HepG2 (cell line): ENCODE measurements around the gene EIF2AK2. TPM values are rescaled to one million over a fixed set of nuclear protein-coding genes. Genes with fewer than 3 reads are reported as not detected.

ENCODE experiments used
- ATAC-seq: fragments of 200-7000 bp; cut with Tn5 transposase; 3 replicates; pipeline ENCODE4 v1.9.1; 2020; ENCODE audit warnings: mild to moderate bottlenecking, moderate library complexity
- BruUV-seq: library from RNA; stranded (reverse); fragments of 400-500 nt; replicated peaks from 2 replicates; lab custom pipeline; 2021; lab: Mats Ljungman, UMichigan
- CTCF ChIA-PET: fragments of 300-600 bp; formaldehyde crosslinking; extraction: SDS; loops from one replicate; lab custom pipeline; 2021; ENCODE audit warnings: low total read pairs, inconsistent platforms, low intra/inter-chr PET ratio; lab: Yijun Ruan, JAX
- POLR2A ChIA-PET: fragments of 350-600 bp; sonication (Branson Sonifier 250); formaldehyde crosslinking; loops from one replicate; lab custom pipeline; 2020; ENCODE audit warnings: antibody characterized with exemption, inconsistent platforms; lab: Yijun Ruan, JAX
- DNase-seq: peaks from one replicate; pipeline ENCODE4 v3.0.0-alpha.2; 2015; ENCODE audit warnings: low spot score
- FAIRE-seq: peaks from 3 replicates; lab custom pipeline; 2011; peaks lifted over from hg19 to GRCh38; lab: Jason Lieb, UNC
- H2AFZ ChIP-seq: one replicate; pipeline ENCODE4 v1.6.1; 2011; ENCODE audit warnings: low read length, inconsistent platforms
- H3K27ac ChIP-seq: fragments of 300-600 bp; 3 replicates; pipeline ENCODE4 v1.8.0; 2011; ENCODE audit warnings: mixed run types, mild to moderate bottlenecking, mixed read lengths, low read length, inconsistent platforms; ENCODE audit not compliant: insufficient read depth; ENCODE audit errors: extremely low read length
- H3K27me3 ChIP-seq, 2 experiments: fragments of 200-600 bp in 1 of 2; 2 replicates in 1 of 2; 3 replicates in 1 of 2; pipeline versions ENCODE4 v1.6.0 to v1.8.0; 2011; ENCODE audit warnings: low read length in 2 of 2, mild to moderate bottlenecking in 2 of 2, moderate library complexity in 2 of 2, inconsistent platforms in 1 of 2; ENCODE audit not compliant: insufficient read depth in 2 of 2, control insufficient read depth in 1 of 2
- H3K36me3 ChIP-seq, 2 experiments: fragments of 200-600 bp in 1 of 2; replicated peaks in 1 of 2; 2 replicates in 1 of 2; 3 replicates in 1 of 2; pipeline versions ENCODE4 v1.5.1 to v1.8.0; 2011; ENCODE audit warnings: low read length in 2 of 2, inconsistent platforms in 1 of 2; ENCODE audit not compliant: insufficient read depth in 2 of 2, control insufficient read depth in 1 of 2
- H3K4me1 ChIP-seq: 2 replicates; pipeline ENCODE4 v1.5.1; 2012; ENCODE audit warnings: low read length, inconsistent platforms; ENCODE audit not compliant: insufficient read depth
- H3K4me2 ChIP-seq: 2 replicates; pipeline ENCODE4 v1.6.0; 2011; ENCODE audit warnings: low read depth, low read length, inconsistent platforms
- H3K4me3 ChIP-seq, 3 experiments: fragments of 200-600 bp in 1 of 3; sonication (generic), shearing (Covaris generic) in 1 of 3; replicated peaks in 1 of 3; 2 replicates each; pipeline ENCODE4 v1.5.1; 2011 to 2016; ENCODE audit warnings: low read length in 3 of 3, inconsistent platforms in 2 of 3, low read depth in 2 of 3, mild to moderate bottlenecking in 2 of 3, control low read depth in 1 of 3, mixed read lengths in 1 of 3; ENCODE audit not compliant: insufficient read depth in 1 of 3
- H3K79me2 ChIP-seq: one replicate; pipeline ENCODE4 v1.6.1; 2011; ENCODE audit warnings: low read length, inconsistent platforms; ENCODE audit not compliant: insufficient read depth
- H3K9ac ChIP-seq: 2 replicates; pipeline ENCODE4 v1.6.0; 2011; ENCODE audit warnings: mild to moderate bottlenecking, low read depth, low read length, inconsistent platforms; ENCODE audit not compliant: insufficient read depth
- H3K9me3 ChIP-seq: 2 replicates; pipeline ENCODE4 v1.5.1; 2012; ENCODE audit warnings: mild to moderate bottlenecking, low read length
- H4K20me1 ChIP-seq: 2 replicates; pipeline ENCODE4 v1.6.0; 2011; ENCODE audit warnings: inconsistent platforms, mild to moderate bottlenecking, low read length, moderate library complexity; ENCODE audit not compliant: insufficient read depth
- BRCA1 ChIP-seq: sonication (generic); formaldehyde crosslinking; IDR thresholded peaks from 2 replicates; pipeline ENCODE4 v1.4.0; 2020; ENCODE audit warnings: missing genetic modification reagents
- FOSL2 ChIP-seq: sonication (generic); formaldehyde crosslinking; IDR thresholded peaks from 2 replicates; pipeline ENCODE4 v1.4.0; 2020; ENCODE audit warnings: missing genetic modification reagents
- HDAC1 ChIP-seq: sonication (generic); formaldehyde crosslinking; IDR thresholded peaks from 2 replicates; pipeline ENCODE4 v1.5.1; 2020; ENCODE audit warnings: mild to moderate bottlenecking, missing genetic modification reagents
- KDM3A ChIP-seq: IDR thresholded peaks from 2 replicates; pipeline ENCODE4 v1.6.1; 2018; ENCODE audit warnings: low read depth, missing compliant biosample characterization
- SAP130 ChIP-seq: IDR thresholded peaks from 2 replicates; pipeline ENCODE4 v1.6.1; 2016; ENCODE audit warnings: low read depth
- ZNF496 ChIP-seq: sonication (generic); formaldehyde crosslinking; IDR thresholded peaks from 2 replicates; pipeline ENCODE4 v1.8.1; 2023; ENCODE audit warnings: mild to moderate bottlenecking, moderate library complexity, missing genetic modification reagents; ENCODE audit not compliant: insufficient replicate concordance
- ZNF746 ChIP-seq: sonication (generic); formaldehyde crosslinking; IDR thresholded peaks from 2 replicates; pipeline ENCODE4 v1.8.0; 2022; ENCODE audit warnings: mild to moderate bottlenecking, missing genetic modification reagents
- ZNF749 ChIP-seq: sonication (generic); formaldehyde crosslinking; IDR thresholded peaks from 2 replicates; pipeline ENCODE4 v1.8.0; 2022; ENCODE audit warnings: mild to moderate bottlenecking, missing genetic modification reagents, moderate library complexity, borderline replicate concordance
- ZSCAN12 ChIP-seq: sonication (generic); formaldehyde crosslinking; IDR thresholded peaks from 2 replicates; pipeline ENCODE4 v1.9.0; 2021; ENCODE audit warnings: mild to moderate bottlenecking, missing genetic modification reagents
- ZSCAN21 ChIP-seq: sonication (generic); formaldehyde crosslinking; IDR thresholded peaks from 2 replicates; pipeline ENCODE4 v1.8.0; 2022; ENCODE audit warnings: mild to moderate bottlenecking, missing genetic modification reagents, moderate library complexity, borderline replicate concordance
- WGBS: methylation state at CpG from one replicate; pipeline ENCODE4 v1.1.6; 2017; ENCODE audit warnings: low lambda C conversion rate; 5-methylcytosine and 5-hydroxymethylcytosine counted together
- in situ Hi-C: cut with HindIII; loops from 2 replicates; pipeline ENCODE4 v1.10.0; 2017; ENCODE audit warnings: low pct_unique_long_range_greater_than_20kb; ENCODE audit not compliant: extremely low pct_ligation_motif_present
- intact Hi-C: fragments of 100-400 bp; cut with micrococcal nuclease; formaldehyde crosslinking; loops from one replicate; pipeline ENCODE4 v1.10.0; 2022; ENCODE audit not compliant: unreplicated experiment
- polyA plus RNA-seq, 8 experiments: library from polyadenylated mRNA; depleted of rRNA in 3 of 8; stranded (reverse) in 7 of 8; unstranded in 1 of 8; fragments of >200 nt; fragmentation: Illumina TruSeq in 4 of 8; extraction: Trizol in 4 of 8; gene quantifications; 2 replicates each; pipeline versions ENCODE4 v1.2.1 to v1.2.3, GENCODE V29; 2011 to 2016; ENCODE audit warnings: low read depth in 4 of 8, missing spikeins in 1 of 8, mixed read lengths in 1 of 8; ENCODE audit not compliant: insufficient read depth in 1 of 8
- total RNA-seq, 5 experiments: library from RNA; depleted of rRNA; stranded (reverse); fragments of >200 nt; fragmentation: Illumina TruSeq; extraction: Trizol; gene quantifications; 2 replicates each; pipeline ENCODE4 v1.2.3, GENCODE V29; 2016; ENCODE audit warnings: low read depth in 1 of 5
- TF ChIP-seq, protein P1 (sequence below): sonication (generic); formaldehyde crosslinking; conservative IDR thresholded peaks from 2 replicates; pipeline ENCODE4 v1.4.0; 2020; ENCODE audit warnings: missing genetic modification reagents

The EIF2AK2 gene
- total and polyA plus RNA-seq, 2 of the 13 experiments (the other 11 are each of a cell fraction or from before 2014, with no cell fraction given) = 10.2 to 26.1 TPM

- Histone ChIP-seq H4K20me1 (no peaks in the 10 kb centered on the region), H3K36me3 (peaks cover 18 to 76% of the 10 kb centered on the region in 2 experiments), H3K27ac (no peak overlapping the region), H3K4me3 (no peak overlapping the region), H3K4me1 (no peaks in the 10 kb centered on the region), H3K9ac (no peak overlapping the region), H3K9me3 (no peaks in the 10 kb centered on the region), H3K79me2 (peaks cover 1% of the 10 kb centered on the region), H2AFZ (no peak overlapping the region), H3K27me3 (no peaks in the 10 kb centered on the region), H3K4me2 (no peak overlapping the region)
- CTCF ChIA-PET = no interaction called here
- WGBS = 100% methylated on average over 1 of the region's 1 CpG
- in situ Hi-C loops (no loop called here), intact Hi-C loops (no loop called here)
- POLR2A ChIA-PET = no interaction called here
- DNase-seq = no peak
- TF ChIP-seq ZSCAN21 (CRISPR knock-in tag) (no peak), ZSCAN12 (CRISPR knock-in tag) (no peak), FOSL2 (CRISPR knock-in tag) (no peak), BRCA1 (CRISPR knock-in tag) (no peak), ZNF746 (no peak), ZNF749 (CRISPR knock-in tag) (no peak), KDM3A (no peak), HDAC1 (CRISPR knock-in tag) (no peak), ZNF496 (CRISPR knock-in tag) (no peak), SAP130 (no peak)
- TF ChIP-seq, protein P1, sequence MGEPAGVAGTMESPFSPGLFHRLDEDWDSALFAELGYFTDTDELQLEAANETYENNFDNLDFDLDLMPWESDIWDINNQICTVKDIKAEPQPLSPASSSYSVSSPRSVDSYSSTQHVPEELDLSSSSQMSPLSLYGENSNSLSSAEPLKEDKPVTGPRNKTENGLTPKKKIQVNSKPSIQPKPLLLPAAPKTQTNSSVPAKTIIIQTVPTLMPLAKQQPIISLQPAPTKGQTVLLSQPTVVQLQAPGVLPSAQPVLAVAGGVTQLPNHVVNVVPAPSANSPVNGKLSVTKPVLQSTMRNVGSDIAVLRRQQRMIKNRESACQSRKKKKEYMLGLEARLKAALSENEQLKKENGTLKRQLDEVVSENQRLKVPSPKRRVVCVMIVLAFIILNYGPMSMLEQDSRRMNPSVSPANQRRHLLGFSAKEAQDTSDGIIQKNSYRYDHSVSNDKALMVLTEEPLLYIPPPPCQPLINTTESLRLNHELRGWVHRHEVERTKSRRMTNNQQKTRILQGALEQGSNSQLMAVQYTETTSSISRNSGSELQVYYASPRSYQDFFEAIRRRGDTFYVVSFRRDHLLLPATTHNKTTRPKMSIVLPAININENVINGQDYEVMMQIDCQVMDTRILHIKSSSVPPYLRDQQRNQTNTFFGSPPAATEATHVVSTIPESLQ (CRISPR knock-in tag) = no peak
- BruUV-seq = no TSS peak
- no peak for FAIRE-seq
- no peak for ATAC-seq
Observed at GRCh38 chr2:37143974-37144373, 12.8 kb downstream of the EIF2AK2 start.
